NCI-H2107 treated with DMSO at 0.1 percent for 48 hours (cell line): Measurements from ENCODE around the gene GRK3.
"Not testable (repeated sequence)": the region's sequence is repeated elsewhere in the genome, so short reads cannot be mapped to it uniquely, and the experiment has no call there.

ENCODE experiments used
- DNase-seq: peaks from one replicate; lab custom pipeline; 2025; ENCODE audit not compliant: unreplicated experiment; lab: John Stamatoyannopoulos, UW

The GRK3 gene

GRCh38 chr22:25623851-25624250 is 59.4 kb downstream of the GRK3 start:
- no peak for DNase-seq

DNA sequence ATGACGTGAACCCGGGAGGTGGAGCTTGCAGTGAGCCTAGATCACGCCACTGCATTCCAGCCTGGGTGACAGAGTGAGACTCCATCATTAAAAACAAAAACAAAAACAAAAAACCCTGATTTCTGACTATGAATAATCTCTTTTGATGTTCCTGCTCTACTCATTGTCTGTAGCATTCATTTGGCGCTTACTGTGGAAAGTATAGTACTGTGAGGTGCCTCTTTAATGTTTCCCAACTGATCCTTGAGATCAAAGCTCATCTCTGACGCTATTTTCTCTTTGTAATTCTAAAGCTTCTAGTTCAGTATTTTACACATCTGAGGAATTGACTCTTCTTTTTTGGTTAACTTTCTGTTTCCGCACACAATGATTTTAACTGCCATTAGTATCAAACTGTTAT is 60.0 kb downstream of the GRK3 start:
- no peak for DNase-seq

- not testable (repeated sequence) for DNase-seq
Measured at GRCh38 chr22:25625747-25626623, 61.5 kb downstream of the GRK3 start.

DNA sequence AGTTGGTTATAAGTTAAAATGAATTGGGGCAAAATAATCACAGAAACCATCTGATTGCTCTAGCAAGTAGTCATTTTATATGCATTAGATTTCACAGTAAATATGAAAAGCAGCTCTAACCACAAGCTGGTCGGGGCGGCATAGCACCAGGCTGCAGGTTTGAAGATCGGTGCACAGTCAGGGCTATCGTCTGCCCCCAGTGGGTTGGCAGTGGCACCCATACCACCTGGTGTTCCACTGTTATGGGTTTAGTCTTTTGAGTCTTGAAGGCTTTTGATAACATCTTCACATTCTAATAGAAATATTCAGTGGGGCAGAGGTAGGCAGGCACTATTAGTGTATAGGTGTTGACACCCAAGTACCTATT is 62.1 kb downstream of the GRK3 start:
- DNase-seq = no peak

- no peak for DNase-seq
Measured at GRCh38 chr22:25627271-25627852, 62.9 kb downstream of the GRK3 start.

- DNase-seq = no peak
Measured at GRCh38 chr22:25628494-25628893, 64.0 kb downstream of the GRK3 start.

- no peak for DNase-seq
Measured at GRCh38 chr22:25629613-25630012, 65.1 kb downstream of the GRK3 start.

DNA sequence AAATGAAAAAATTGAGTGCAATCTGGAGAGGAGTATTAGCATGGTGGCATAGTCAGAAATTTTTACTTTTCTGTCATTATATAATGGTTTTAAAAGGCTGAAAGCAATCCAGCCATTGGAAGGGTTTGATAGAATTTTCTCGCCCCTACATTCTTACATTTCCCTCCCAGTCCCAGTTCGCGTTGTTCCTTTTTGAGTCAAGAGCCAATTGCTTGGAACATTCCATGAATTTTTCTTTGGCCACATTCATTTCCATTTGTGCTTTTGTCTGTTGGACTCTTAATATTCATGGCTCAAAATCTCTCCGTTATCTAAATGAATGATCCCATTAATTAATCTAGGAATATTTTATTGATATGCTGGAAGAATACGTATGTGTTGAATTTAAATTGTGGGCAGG is 66.0 kb downstream of the GRK3 start:
- no peak for DNase-seq

DNA sequence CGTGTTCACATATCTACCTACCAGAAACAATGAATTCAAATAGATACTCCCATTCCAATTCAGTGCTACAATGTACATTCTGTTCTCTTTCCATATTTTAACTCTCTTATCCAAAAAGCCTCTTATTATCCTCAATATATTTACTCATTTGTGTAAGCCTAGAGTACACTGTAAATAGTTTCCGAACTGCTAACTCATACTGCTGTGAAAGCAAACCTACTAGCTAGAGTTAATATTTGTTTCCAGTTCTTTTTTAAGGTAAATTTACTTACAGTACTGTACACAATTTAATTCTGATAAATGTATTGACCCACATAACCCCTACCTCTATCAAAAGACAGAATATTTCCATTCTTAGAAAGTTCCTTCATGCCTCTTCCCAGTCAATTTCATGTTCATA is 71.8 kb downstream of the GRK3 start:
- DNase-seq = no peak

- no peak for DNase-seq
Measured at GRCh38 chr22:25637032-25637431, 72.6 kb downstream of the GRK3 start.

DNA sequence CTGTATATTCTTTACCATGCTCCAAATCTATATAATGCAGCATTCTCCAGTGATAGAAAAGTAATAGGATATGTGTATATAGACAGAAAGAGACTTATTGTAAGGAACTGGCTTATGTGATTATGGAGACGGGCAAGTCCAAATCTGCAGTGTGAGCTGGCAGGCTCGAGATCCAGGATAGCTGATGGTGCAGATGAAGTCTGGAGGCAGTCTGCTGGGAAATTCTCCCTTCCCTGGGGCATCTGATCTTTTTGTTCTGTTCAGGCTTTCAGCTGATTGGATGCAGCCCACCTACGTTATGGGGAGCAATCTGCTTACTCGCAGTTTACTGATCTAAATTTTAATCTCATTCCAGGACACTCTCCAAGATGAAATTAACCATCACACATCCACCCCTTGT is 73.2 kb downstream of the GRK3 start:
- DNase-seq = no peak

DNA sequence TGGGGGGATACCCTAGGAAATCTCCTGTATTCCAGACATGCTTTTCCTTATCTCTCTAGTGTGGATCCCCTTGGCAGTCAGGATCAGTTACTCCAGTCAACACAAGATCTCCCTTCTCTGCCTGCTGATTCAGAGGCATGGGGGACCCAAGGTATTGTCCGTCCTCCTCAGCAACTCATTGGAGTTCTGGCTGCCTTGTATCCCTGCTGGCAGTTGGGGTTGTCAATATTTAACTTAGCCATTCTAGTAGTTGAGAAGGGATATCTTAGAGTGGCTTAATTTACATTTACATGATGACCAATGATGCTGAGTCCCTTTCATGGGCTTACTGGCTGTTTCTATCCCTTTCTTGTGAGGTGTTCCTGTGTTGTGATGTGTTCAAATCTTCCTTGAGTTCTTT is 74.2 kb downstream of the GRK3 start:
- no peak for DNase-seq

- DNase-seq = no peak
Measured at GRCh38 chr22:25641650-25642049, 77.2 kb downstream of the GRK3 start.

- DNase-seq = no peak
Measured at GRCh38 chr22:25643232-25644000, 78.9 kb downstream of the GRK3 start.

DNA sequence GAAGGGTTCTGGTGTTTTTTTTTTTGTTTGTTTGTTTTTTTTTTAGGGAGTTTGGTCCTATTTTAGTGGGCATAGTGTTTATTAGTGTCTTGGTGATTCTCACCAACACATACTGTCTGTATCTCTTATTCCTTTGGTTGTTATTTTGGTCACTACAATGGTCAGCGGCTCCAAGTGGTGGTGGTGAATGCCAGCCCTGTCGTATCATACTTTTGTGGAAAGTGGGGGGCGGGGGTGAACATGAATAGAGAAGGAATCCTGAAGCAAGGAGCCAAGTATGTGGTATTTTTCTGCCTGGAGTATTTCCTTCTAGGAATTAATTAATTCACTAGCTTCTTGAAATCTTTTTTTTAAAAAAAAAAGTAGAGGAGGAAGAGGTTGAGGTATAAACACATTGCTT is 79.6 kb downstream of the GRK3 start:
- no peak for DNase-seq

GRCh38 chr22:25645266-25645665 is 80.8 kb downstream of the GRK3 start:
- no peak for DNase-seq

- no peak for DNase-seq
Measured at GRCh38 chr22:25645964-25646363, 81.5 kb downstream of the GRK3 start.

DNA sequence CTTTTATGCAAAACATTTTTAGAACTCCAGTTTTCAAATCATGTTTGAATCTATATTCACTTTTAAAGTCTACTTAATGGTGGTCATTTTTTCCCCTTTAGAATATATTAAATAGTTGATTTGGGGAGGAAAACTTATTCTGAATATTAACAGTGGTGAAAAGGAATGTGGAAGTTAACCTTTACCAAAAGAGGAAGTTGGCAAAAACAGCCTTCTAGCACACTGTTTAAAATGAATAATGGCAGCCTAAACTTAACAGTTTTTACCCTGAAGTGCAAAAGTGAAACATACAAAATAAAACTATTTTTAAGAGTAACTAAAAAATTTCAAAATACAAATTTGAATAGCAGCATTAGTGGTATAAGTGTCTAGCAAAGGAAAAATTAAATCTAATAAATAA is 86.4 kb downstream of the GRK3 start:
- no peak for DNase-seq

- no peak for DNase-seq
Measured at GRCh38 chr22:25651332-25652085, 87.0 kb downstream of the GRK3 start.

DNA sequence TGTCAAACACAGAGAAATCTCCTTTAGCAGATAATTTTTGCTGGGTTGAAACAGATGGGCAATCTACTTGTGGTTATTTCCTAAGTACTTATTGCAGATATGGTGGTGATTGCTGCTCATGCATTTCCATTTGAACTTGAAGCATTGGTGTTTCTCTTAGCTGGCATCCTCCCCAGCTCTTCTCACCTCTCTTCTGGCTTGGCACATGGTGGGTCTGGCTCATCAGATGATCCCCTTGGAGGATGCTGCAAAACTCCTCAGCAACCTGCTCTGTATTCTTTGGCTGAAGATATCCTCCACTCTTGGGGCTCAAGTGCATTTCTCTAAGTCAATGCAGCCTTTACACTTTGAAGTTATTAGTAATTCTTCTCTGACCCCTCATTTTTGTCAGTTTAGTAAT is 90.2 kb downstream of the GRK3 start:
- no peak for DNase-seq

DNA sequence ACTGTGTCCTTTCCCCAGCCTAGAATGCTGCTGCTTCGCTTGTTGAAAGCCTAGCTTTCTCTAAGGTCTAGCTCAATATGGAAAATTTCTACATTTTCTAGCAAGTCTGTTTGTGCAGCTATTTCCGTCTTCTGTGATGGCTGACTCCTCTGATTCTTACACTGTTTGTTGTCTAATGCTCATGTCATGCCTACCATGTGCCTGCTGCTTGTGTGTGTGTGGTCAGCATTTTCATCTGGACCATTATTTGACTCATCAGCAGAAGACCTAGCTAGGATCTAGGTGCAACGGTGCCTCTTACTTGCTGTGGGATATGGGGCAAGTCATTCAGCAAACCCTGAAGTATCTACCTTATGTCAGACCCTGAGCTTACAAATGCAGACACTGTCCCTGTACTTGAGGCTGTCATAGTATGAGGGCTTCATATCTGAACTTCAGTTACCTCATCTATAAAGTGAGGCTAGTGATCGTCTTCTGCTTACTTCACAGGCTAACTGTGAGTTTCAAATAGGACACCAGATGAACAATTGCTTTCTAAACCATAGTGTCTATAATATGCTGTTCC is 91.0 kb downstream of the GRK3 start:
- DNase-seq = no peak
